AG04450 (cell line): ENCODE data around the gene APOC3. TPM values are rescaled to one million over a fixed set of nuclear protein-coding genes. Genes with fewer than 3 reads are reported as not detected.
"Not testable (repeated sequence)": the region's sequence is repeated elsewhere in the genome, so short reads cannot be mapped to it uniquely, and the experiment has no call there.

Experiments used
- CTCF ChIA-PET: fragments of 300-600, 350-600 bp; formaldehyde crosslinking; extraction: SDS; loops from one replicate; lab custom pipeline; 2022; ENCODE audit warnings: antibody characterized with exemption, inconsistent platforms; lab: Charles Lee
- POLR2A ChIA-PET: fragments of 350-600 bp; formaldehyde crosslinking; extraction: SDS; loops from one replicate; lab custom pipeline; 2021; ENCODE audit warnings: antibody characterized with exemption, inconsistent platforms; lab: Yijun Ruan, JAX
- DNase-seq: peaks from one replicate; pipeline ENCODE4 v3.0.0-alpha.2; 2011; ENCODE audit warnings: low read depth, low spot score
- H3K27ac ChIP-seq: one replicate; pipeline ENCODE4 v1.5.1; 2012; ENCODE audit warnings: low read depth, low read length, control low read depth
- H3K27me3 ChIP-seq: one replicate; pipeline ENCODE4 v1.6.0; 2012; ENCODE audit warnings: low read length; ENCODE audit not compliant: control insufficient read depth, insufficient read depth
- H3K4me3 ChIP-seq: 2 replicates; pipeline ENCODE4 v1.5.1; 2011; ENCODE audit warnings: mild to moderate bottlenecking, low read depth, low read length, control low read depth
- H3K9me3 ChIP-seq: 2 replicates; pipeline ENCODE4 v1.5.1; 2012; ENCODE audit warnings: low read length; ENCODE audit not compliant: control insufficient read depth, insufficient read depth
- CTCF ChIP-seq: IDR thresholded peaks from 2 replicates; pipeline ENCODE4 v1.5.1; 2011; ENCODE audit warnings: low read depth, low read length, control low read depth, inconsistent platforms
- polyA plus RNA-seq: library from polyadenylated mRNA; depleted of rRNA; stranded (reverse); fragments of >200 nt; gene quantifications from 2 replicates; pipeline ENCODE4 v1.2.3, GENCODE V29; 2011

The APOC3 gene
- polyA plus RNA-seq, 1 experiment, result not detected

- no peaks in the 10 kb centered on the region for H3K9me3 ChIP-seq
- peaks cover 2% of the 10 kb centered on the region for H3K27me3 ChIP-seq
- TF ChIP-seq CTCF, result no peak
- no peak overlapping the region for H3K27ac ChIP-seq
- ChIA-PET CTCF (no interaction called here), POLR2A (no interaction called here)
- no peak overlapping the region for H3K4me3 ChIP-seq
- DNase-seq, result no peak
Observed at GRCh38 chr11:116831790-116832349, 2.2 kb downstream of the APOC3 start.

- POLR2A ChIA-PET, result no interaction called here
- no peak for DNase-seq
- no peaks in the 10 kb centered on the region for H3K27me3 ChIP-seq
- H3K27ac ChIP-seq, result no peak overlapping the region
- no peak for TF ChIP-seq CTCF
- CTCF ChIA-PET, result interaction anchor here (5.3 kb wide), 1 partner anchor 39 kb away, joined by 138 read pairs; the partner anchor contains the start of gene APOA5
- H3K9me3 ChIP-seq, result no peaks in the 10 kb centered on the region
- no peak overlapping the region for H3K4me3 ChIP-seq
Observed at GRCh38 chr11:116832350-116833290, 2.9 kb downstream of the APOC3 start.

- H3K4me3 ChIP-seq, result no peak overlapping the region
- no peak for TF ChIP-seq CTCF
- no peak for DNase-seq
- CTCF ChIA-PET, result interaction anchor here (5.3 kb wide), 1 partner anchor 40 kb away, joined by 138 read pairs; the partner anchor contains the start of gene APOA5
- H3K9me3 ChIP-seq, result no peaks in the 10 kb centered on the region
- no peak overlapping the region for H3K27ac ChIP-seq
- no peaks in the 10 kb centered on the region for H3K27me3 ChIP-seq
- POLR2A ChIA-PET, result no interaction called here
Observed at GRCh38 chr11:116833491-116833815, 3.7 kb downstream of the APOC3 start.

GRCh38 chr11:116833816-116834534 is 4.3 kb downstream of the APOC3 start:
- H3K9me3 ChIP-seq, result no peaks in the 10 kb centered on the region
- H3K4me3 ChIP-seq, result no peak overlapping the region
- ChIA-PET POLR2A (no interaction called here), CTCF (interaction anchor here (5.3 kb wide), 1 partner anchor 41 kb away, joined by 138 read pairs; the partner anchor contains the start of gene APOA5)
- H3K27ac ChIP-seq, result no peak overlapping the region
- DNase-seq, result no peak
- no peaks in the 10 kb centered on the region for H3K27me3 ChIP-seq
- TF ChIP-seq CTCF, result no peak

- H3K27me3 ChIP-seq, POLR2A ChIA-PET, DNase-seq, H3K4me3 ChIP-seq, H3K27ac ChIP-seq, H3K9me3 ChIP-seq: not testable (repeated sequence)
- CTCF ChIA-PET, result interaction anchor here (1.4 to 5.3 kb wide), 3 partner anchors 27 to 272 kb away, joined by 5 to 138 read pairs (median 21); partner anchors contain the start of gene APOA5
Observed at GRCh38 chr11:116834535-116835041, 4.9 kb downstream of the APOC3 start.
